ENCODE measurements around the gene UBE2E2. TPM values are rescaled to one million over a fixed set of nuclear protein-coding genes. Genes with fewer than 3 reads are reported as not detected.

Gene UBE2E2
- total RNA-seq, 1 donor from 2014 or later: 42.4 TPM

DNA sequence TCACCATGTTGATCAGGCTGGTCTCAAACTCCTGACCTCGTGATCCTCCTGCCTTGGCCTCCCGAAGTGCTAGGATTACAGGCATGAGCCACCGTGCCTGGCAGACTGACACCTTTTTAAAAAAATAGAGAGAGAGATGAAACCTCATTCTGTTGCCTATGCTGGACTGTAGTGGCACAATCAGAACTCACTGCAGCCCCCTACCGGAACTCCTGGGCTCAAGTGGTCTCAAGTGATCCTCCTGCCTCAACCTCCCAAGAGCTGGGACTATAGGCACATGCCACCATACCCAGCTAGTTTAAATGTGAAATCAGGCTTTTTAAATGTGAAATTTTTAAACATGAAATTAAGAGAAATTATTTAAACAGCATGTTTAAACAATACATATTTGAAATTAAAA, 337.5 kb downstream of the UBE2E2 start:
- TF ChIP-seq, protein P1, sequence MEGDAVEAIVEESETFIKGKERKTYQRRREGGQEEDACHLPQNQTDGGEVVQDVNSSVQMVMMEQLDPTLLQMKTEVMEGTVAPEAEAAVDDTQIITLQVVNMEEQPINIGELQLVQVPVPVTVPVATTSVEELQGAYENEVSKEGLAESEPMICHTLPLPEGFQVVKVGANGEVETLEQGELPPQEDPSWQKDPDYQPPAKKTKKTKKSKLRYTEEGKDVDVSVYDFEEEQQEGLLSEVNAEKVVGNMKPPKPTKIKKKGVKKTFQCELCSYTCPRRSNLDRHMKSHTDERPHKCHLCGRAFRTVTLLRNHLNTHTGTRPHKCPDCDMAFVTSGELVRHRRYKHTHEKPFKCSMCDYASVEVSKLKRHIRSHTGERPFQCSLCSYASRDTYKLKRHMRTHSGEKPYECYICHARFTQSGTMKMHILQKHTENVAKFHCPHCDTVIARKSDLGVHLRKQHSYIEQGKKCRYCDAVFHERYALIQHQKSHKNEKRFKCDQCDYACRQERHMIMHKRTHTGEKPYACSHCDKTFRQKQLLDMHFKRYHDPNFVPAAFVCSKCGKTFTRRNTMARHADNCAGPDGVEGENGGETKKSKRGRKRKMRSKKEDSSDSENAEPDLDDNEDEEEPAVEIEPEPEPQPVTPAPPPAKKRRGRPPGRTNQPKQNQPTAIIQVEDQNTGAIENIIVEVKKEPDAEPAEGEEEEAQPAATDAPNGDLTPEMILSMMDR (IDR thresholded peaks at IDR 0.05): no peak
- H3K27me3 Mint-ChIP-seq (ENCODE audit: unreplicated experiment): no peaks in the 10 kb centered on the region
- no peak overlapping the region for H3K4me3 Mint-ChIP-seq (ENCODE audit: unreplicated experiment)
- DNase-seq (ENCODE audit: extremely low spot score, unreplicated experiment): no peak
- no peaks in the 10 kb centered on the region for H3K4me1 Mint-ChIP-seq (ENCODE audit: unreplicated experiment)
- H3K9me3 Mint-ChIP-seq (ENCODE audit: unreplicated experiment): peaks cover 4% of the 10 kb centered on the region
- no peaks in the 10 kb centered on the region for H3K36me3 Mint-ChIP-seq (ENCODE audit: unreplicated experiment)
- H3K27ac Mint-ChIP-seq (ENCODE audit: unreplicated experiment): no peak overlapping the region

DNA sequence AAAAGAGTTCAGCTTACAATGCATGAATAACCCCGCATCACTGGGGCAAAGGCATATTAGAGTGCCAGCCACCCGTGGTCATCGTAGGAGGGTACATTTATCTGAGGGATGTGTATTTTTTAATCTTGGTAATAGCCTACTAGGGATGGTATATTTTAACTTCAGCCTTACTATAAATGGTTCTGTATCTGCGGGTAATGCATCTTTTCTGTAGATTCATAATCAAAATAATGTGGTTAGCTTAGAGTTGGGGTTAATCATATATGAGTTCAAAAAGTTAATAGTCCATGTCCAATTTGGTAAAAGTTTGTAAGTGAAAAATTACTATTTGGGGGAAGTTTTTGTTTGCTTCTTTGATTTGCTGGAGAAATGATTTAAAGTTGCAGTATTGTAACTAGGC, 339.0 kb downstream of the UBE2E2 start:
- no peak overlapping the region for H3K27ac Mint-ChIP-seq (ENCODE audit: unreplicated experiment)
- H3K27me3 Mint-ChIP-seq (ENCODE audit: unreplicated experiment): no peaks in the 10 kb centered on the region
- peaks cover 6% of the 10 kb centered on the region for H3K9me3 Mint-ChIP-seq (ENCODE audit: unreplicated experiment)
- H3K4me1 Mint-ChIP-seq (ENCODE audit: unreplicated experiment): no peaks in the 10 kb centered on the region
- TF ChIP-seq, protein P1 (IDR thresholded peaks at IDR 0.05): no peak
- no peak for DNase-seq (ENCODE audit: extremely low spot score, unreplicated experiment)
- H3K4me3 Mint-ChIP-seq (ENCODE audit: unreplicated experiment): no peak overlapping the region
- H3K36me3 Mint-ChIP-seq (ENCODE audit: unreplicated experiment): no peaks in the 10 kb centered on the region

DNA sequence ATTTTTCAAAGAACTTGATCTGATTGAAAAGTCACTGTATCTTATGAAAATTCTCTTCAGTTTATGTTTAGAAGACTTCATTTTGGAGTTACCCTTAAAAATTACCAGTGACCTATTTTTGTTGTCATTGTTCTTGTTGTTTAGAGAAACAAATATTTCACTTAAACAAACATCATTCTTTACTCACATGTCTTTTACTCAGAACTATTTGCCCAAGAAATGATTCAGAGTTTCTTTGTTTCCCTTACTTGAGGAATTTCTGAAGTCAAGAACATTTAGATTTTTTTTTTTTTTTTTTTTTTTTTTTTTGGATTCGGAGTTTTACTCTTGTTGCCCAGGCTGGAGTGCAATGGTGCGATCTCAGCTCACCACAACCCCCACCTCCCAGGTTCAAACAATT, 343.1 kb downstream of the UBE2E2 start:
- TF ChIP-seq, protein P1 (IDR thresholded peaks at IDR 0.05): no peak
- Mint-ChIP-seq H3K27me3 (ENCODE audit: unreplicated experiment) (no peaks in the 10 kb centered on the region), H3K9me3 (ENCODE audit: unreplicated experiment) (peaks cover 6% of the 10 kb centered on the region), H3K36me3 (ENCODE audit: unreplicated experiment) (no peaks in the 10 kb centered on the region), H3K4me3 (ENCODE audit: unreplicated experiment) (no peak overlapping the region), H3K27ac (ENCODE audit: unreplicated experiment) (no peak overlapping the region), H3K4me1 (ENCODE audit: unreplicated experiment) (peaks cover 25% of the 10 kb centered on the region)
- no peak for DNase-seq (ENCODE audit: extremely low spot score, unreplicated experiment)

DNA sequence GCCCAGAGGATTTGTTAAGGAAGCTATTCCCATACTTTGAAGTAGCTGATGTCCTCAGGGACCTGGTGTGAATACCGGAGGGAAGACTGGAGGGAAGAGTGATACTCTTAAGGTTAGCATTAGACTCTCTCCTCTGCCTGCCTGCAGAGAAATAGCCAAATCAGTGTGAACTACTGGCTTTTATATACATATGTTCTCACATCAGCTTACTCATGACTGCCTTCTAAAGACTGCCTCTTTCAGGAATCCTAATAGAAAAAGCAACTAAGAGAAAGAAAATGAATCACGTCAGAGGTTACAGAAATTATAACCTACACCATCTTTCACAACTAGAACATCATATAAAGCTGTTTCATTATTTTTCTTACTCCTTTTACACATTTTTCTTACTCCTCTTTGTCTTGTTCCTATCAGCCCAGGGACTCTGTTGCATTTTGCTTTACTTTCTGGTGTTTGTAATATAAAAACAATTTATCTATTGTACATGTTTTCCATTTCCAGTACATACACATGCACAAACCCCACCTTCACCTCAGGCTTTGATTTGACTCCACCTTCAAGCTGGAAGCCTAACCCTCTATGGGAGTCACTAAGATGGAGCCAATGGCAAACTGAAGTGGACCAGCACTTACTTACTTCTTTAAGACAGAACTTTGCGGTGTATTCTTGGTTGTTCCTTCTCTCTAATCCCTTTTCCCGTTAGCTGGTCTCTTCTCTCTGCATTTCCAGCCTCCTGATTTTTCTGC, 345.0 kb downstream of the UBE2E2 start:
- H3K36me3 Mint-ChIP-seq (ENCODE audit: unreplicated experiment): no peaks in the 10 kb centered on the region
- H3K4me3 Mint-ChIP-seq (ENCODE audit: unreplicated experiment): no peak overlapping the region
- H3K4me1 Mint-ChIP-seq (ENCODE audit: unreplicated experiment): peaks cover 25% of the 10 kb centered on the region
- no peak for DNase-seq (ENCODE audit: extremely low spot score, unreplicated experiment)
- H3K27me3 Mint-ChIP-seq (ENCODE audit: unreplicated experiment): no peaks in the 10 kb centered on the region
- H3K9me3 Mint-ChIP-seq (ENCODE audit: unreplicated experiment): peaks cover 6% of the 10 kb centered on the region
- TF ChIP-seq, protein P1 (IDR thresholded peaks at IDR 0.05): no peak
- H3K27ac Mint-ChIP-seq (ENCODE audit: unreplicated experiment): no peak overlapping the region

DNA sequence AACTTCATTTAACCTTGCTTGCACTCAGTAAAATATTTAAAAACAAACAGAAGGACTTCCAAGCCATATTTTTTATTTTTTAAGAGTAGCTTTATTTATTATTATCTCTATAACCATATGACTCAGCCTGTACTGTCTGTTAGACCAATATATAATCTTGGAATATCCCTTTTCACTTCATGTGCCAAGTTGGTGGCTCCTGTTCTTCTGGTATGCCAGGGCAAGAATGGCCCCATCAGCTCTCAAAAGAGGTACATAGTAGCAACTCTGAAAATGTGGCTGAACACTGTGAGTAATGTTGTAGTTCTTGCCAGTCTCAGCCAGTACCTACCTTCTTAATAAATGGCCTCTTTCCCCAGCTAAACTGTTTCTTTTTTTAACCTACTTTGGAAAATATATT, 345.6 kb downstream of the UBE2E2 start:
- H3K27me3 Mint-ChIP-seq (ENCODE audit: unreplicated experiment): no peaks in the 10 kb centered on the region
- no peak overlapping the region for H3K27ac Mint-ChIP-seq (ENCODE audit: unreplicated experiment)
- H3K4me3 Mint-ChIP-seq (ENCODE audit: unreplicated experiment): no peak overlapping the region
- no peak for DNase-seq (ENCODE audit: extremely low spot score, unreplicated experiment)
- TF ChIP-seq, protein P1 (IDR thresholded peaks at IDR 0.05): no peak
- H3K9me3 Mint-ChIP-seq (ENCODE audit: unreplicated experiment): peaks cover 6% of the 10 kb centered on the region
- H3K4me1 Mint-ChIP-seq (ENCODE audit: unreplicated experiment): peaks cover 30% of the 10 kb centered on the region
- no peaks in the 10 kb centered on the region for H3K36me3 Mint-ChIP-seq (ENCODE audit: unreplicated experiment)
